MM.1S (cell line): Measurements from ENCODE around the gene MVK.

Source experiments
- CTCF ChIP-seq: fragments of 300-600 bp; sonication (generic); IDR thresholded peaks from 2 replicates; pipeline ENCODE4 v1.5.1; 2016; ENCODE audit warnings: antibody characterized with exemption, low read length, mixed read lengths
- EZH2 ChIP-seq: fragments of 300-600 bp; sonication (generic); optimal IDR thresholded peaks from 2 replicates; pipeline ENCODE3; 2017; ENCODE audit warnings: low read depth, mild to moderate bottlenecking, antibody characterized with exemption, low read length, mixed read lengths
- EZH2phosphoT487 ChIP-seq: fragments of 300-600 bp; sonication (generic); IDR thresholded peaks from 2 replicates; pipeline ENCODE4 v1.6.1; 2018; ENCODE audit warnings: antibody characterized with exemption, low read length

GRCh38 chr12:109539508-109539907 lies 34.1 kb upstream of the MVK start:
- TF ChIP-seq CTCF (no peak), EZH2 (no peak), EZH2phosphoT487 (no peak)
